GM12878 (cell line): ENCODE data around the gene ADGRD1. TPM values are rescaled to one million over a fixed set of nuclear protein-coding genes. Genes with fewer than 3 reads are reported as not detected.

ENCODE experiments used
- CEBPB ChIP-seq, 2 experiments: fragments of 150-350 bp in 1 of 2; IDR thresholded peaks; 2 replicates each; pipeline ENCODE4 v1.6.1; 2012 to 2014; ENCODE audit warnings: low read depth in 2 of 2, low read length in 2 of 2, borderline replicate concordance in 1 of 2, inconsistent platforms in 1 of 2
- CEBPZ ChIP-seq: fragments of 150-350 bp; IDR thresholded peaks from 2 replicates; pipeline ENCODE4 v1.6.1; 2016; ENCODE audit warnings: low read depth, low read length
- CREB1 ChIP-seq: IDR thresholded peaks from 2 replicates; pipeline ENCODE4 v1.6.1; 2012; ENCODE audit warnings: low read depth, mild to moderate bottlenecking, inconsistent platforms
- KLF5 ChIP-seq: fragments of 450-650 bp; IDR thresholded peaks from 2 replicates; pipeline ENCODE4 v1.6.1; 2014; ENCODE audit warnings: mild to moderate bottlenecking; ENCODE audit not compliant: partially characterized antibody
- MTA2 ChIP-seq: fragments of 450-650 bp; IDR thresholded peaks from 2 replicates; pipeline ENCODE4 v1.6.1; 2016; ENCODE audit warnings: low read depth, mild to moderate bottlenecking, moderate library complexity
- RAD51 ChIP-seq: fragments of 450-650 bp; IDR thresholded peaks from 2 replicates; pipeline ENCODE4 v1.6.1; 2016; ENCODE audit warnings: moderate library complexity, mild to moderate bottlenecking, inconsistent platforms
- SKIL ChIP-seq: fragments of 450-650 bp; IDR thresholded peaks from 2 replicates; pipeline ENCODE4 v1.6.1; 2017; ENCODE audit warnings: mild to moderate bottlenecking, low read depth, inconsistent platforms; ENCODE audit not compliant: poor library complexity, severe bottlenecking
- SMAD5 ChIP-seq: IDR thresholded peaks from 2 replicates; pipeline ENCODE4 v1.6.1; 2016; ENCODE audit warnings: antibody characterized with exemption, low read depth
- TCF12 ChIP-seq: IDR thresholded peaks from 2 replicates; pipeline ENCODE4 v1.6.1; 2011; ENCODE audit warnings: low read depth, mild to moderate bottlenecking, low read length
- polyA plus RNA-seq, 11 experiments: library from polyadenylated mRNA; depleted of rRNA in 4 of 11; unstranded in 6 of 11; stranded (reverse) in 5 of 11; fragments of >200 nt; fragmentation: Nextera tagmentation in 4 of 11; fragmentation: Illumina TruSeq in 1 of 11; extraction: Ambion mirVana in 4 of 11; extraction: Trizol in 1 of 11; gene quantifications; 1 replicate in 1 of 11; 2 replicates in 10 of 11; pipeline versions ENCODE4 v1.2.1 to v1.2.3, GENCODE V29; 2011 to 2016; ENCODE audit warnings: inconsistent platforms in 2 of 11, missing spikeins in 2 of 11, low read depth in 1 of 11
- total RNA-seq, 4 experiments: library from RNA; depleted of rRNA in 3 of 4; stranded (reverse); fragments of >200 nt in 3 of 4; fragmentation: Illumina TruSeq in 1 of 4; extraction: Trizol in 1 of 4; gene quantifications; 2 replicates each; pipeline versions ENCODE4 v1.2.1 to v1.2.3, GENCODE V29; 2013 to 2021
- TF ChIP-seq, protein P1 (sequence below): fragments of 450-650 bp; IDR thresholded peaks from 2 replicates; pipeline ENCODE4 v1.6.1; 2017; ENCODE audit warnings: mild to moderate bottlenecking, moderate library complexity
- TF ChIP-seq, protein P2 (sequence below): IDR thresholded peaks from 2 replicates; pipeline ENCODE4 v1.6.1; 2011; ENCODE audit warnings: mild to moderate bottlenecking, low read depth, low read length, moderate library complexity; ENCODE audit not compliant: insufficient replicate concordance
- TF ChIP-seq, protein P3 (sequence below), 3 experiments: IDR thresholded peaks in 2 of 3; conservative IDR thresholded peaks in 1 of 3; 2 replicates each; pipeline ENCODE4 v1.5.1; 2011; ENCODE audit warnings: low read depth in 3 of 3, low read length in 3 of 3, mild to moderate bottlenecking in 3 of 3, control low read depth in 2 of 3, moderate library complexity in 2 of 3, inconsistent platforms in 1 of 3, mixed read lengths in 1 of 3; ENCODE audit not compliant: control insufficient read depth in 2 of 3, insufficient read depth in 1 of 3; ENCODE audit errors: extremely low read depth in 1 of 3

ADGRD1 gene
- total and polyA plus RNA-seq, 10 of the 15 experiments (the other 5 are each of a cell fraction or from before 2014, with no cell fraction given): 0.15 to 12.7 (median 1.2) TPM

DNA sequence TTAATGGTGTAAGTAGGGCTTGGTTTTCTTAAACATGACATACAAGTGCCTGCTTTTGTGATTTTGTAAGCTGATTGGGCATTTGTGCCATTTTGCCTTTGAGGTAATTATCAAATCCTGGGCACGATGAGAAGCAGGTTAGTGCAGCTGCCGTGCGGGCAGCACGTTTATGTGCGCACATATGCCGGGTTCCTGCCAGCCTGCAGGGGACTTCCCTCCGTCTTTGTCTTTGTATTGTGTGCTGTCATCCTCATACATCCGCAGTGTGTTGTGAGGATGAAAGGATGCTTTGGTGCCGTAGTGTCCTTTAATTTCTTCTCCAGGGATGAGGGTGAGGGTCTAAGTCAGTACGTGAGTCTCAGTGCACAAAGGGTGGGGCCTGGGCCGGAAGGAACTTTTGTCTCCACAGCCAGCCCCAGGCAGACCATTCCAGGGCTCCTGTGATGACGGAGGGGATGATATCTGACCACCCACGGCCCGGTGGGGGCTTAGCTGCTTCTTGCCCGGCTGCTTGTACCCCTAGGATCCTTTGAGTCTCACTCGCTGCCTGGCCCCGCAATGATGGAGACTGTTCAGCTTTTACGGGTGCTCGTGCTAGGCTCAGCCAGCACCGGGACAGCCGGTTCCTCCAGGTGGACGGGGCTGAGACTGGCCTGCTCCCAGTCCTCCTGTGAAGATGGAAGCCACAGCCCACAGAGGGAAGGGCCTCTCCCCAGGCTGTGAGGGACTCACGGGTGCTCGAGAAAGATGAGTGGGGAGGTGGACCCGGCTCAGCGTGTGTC lies 54.6 kb downstream of the ADGRD1 start (continued):
- TF ChIP-seq, protein P1, sequence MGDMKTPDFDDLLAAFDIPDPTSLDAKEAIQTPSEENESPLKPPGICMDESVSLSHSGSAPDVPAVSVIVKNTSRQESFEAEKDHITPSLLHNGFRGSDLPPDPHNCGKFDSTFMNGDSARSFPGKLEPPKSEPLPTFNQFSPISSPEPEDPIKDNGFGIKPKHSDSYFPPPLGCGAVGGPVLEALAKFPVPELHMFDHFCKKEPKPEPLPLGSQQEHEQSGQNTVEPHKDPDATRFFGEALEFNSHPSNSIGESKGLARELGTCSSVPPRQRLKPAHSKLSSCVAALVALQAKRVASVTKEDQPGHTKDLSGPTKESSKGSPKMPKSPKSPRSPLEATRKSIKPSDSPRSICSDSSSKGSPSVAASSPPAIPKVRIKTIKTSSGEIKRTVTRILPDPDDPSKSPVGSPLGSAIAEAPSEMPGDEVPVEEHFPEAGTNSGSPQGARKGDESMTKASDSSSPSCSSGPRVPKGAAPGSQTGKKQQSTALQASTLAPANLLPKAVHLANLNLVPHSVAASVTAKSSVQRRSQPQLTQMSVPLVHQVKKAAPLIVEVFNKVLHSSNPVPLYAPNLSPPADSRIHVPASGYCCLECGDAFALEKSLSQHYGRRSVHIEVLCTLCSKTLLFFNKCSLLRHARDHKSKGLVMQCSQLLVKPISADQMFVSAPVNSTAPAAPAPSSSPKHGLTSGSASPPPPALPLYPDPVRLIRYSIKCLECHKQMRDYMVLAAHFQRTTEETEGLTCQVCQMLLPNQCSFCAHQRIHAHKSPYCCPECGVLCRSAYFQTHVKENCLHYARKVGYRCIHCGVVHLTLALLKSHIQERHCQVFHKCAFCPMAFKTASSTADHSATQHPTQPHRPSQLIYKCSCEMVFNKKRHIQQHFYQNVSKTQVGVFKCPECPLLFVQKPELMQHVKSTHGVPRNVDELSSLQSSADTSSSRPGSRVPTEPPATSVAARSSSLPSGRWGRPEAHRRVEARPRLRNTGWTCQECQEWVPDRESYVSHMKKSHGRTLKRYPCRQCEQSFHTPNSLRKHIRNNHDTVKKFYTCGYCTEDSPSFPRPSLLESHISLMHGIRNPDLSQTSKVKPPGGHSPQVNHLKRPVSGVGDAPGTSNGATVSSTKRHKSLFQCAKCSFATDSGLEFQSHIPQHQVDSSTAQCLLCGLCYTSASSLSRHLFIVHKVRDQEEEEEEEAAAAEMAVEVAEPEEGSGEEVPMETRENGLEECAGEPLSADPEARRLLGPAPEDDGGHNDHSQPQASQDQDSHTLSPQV: no peak
- TF ChIP-seq, protein P2, sequence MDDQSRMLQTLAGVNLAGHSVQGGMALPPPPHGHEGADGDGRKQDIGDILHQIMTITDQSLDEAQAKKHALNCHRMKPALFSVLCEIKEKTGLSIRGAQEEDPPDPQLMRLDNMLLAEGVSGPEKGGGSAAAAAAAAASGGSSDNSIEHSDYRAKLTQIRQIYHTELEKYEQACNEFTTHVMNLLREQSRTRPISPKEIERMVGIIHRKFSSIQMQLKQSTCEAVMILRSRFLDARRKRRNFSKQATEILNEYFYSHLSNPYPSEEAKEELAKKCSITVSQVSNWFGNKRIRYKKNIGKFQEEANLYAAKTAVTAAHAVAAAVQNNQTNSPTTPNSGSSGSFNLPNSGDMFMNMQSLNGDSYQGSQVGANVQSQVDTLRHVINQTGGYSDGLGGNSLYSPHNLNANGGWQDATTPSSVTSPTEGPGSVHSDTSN: no peak
- TF ChIP-seq SKIL (no peak), SMAD5 (no peak), MTA2 (no peak), CREB1 (no peak), RAD51 (no peak), TCF12 (no peak), CEBPZ (no peak), CEBPB (IDR thresholded peaks at IDR 0.05; ENCODE audit: borderline replicate concordance in 1 of 2, low read depth in 2 of 2, low read length in 2 of 2) (no peak), KLF5 (no peak)
- TF ChIP-seq, protein P3, sequence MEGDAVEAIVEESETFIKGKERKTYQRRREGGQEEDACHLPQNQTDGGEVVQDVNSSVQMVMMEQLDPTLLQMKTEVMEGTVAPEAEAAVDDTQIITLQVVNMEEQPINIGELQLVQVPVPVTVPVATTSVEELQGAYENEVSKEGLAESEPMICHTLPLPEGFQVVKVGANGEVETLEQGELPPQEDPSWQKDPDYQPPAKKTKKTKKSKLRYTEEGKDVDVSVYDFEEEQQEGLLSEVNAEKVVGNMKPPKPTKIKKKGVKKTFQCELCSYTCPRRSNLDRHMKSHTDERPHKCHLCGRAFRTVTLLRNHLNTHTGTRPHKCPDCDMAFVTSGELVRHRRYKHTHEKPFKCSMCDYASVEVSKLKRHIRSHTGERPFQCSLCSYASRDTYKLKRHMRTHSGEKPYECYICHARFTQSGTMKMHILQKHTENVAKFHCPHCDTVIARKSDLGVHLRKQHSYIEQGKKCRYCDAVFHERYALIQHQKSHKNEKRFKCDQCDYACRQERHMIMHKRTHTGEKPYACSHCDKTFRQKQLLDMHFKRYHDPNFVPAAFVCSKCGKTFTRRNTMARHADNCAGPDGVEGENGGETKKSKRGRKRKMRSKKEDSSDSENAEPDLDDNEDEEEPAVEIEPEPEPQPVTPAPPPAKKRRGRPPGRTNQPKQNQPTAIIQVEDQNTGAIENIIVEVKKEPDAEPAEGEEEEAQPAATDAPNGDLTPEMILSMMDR (IDR thresholded peaks at IDR 0.05 in 2 of 3, conservative IDR thresholded peaks at IDR 0.05 in 1 of 3; ENCODE audit: control insufficient read depth in 2 of 3, extremely low read depth in 1 of 3, insufficient read depth in 1 of 3, low read depth in 3 of 3, low read length in 3 of 3): no peak
